Esophagus muscularis mucosa (tissue), 4 donors: Measurements from ENCODE around the gene C1orf167. TPM values are rescaled to one million over a fixed set of nuclear protein-coding genes. Genes with fewer than 3 reads are reported as not detected.
A peak's percentile ranks its signal among the peaks of the same experiment; 100 is the strongest.

Source experiments
- DNase-seq: peaks from one replicate; pipeline ENCODE4 v3.0.0-alpha.2; 2017; ENCODE audit errors: extremely low spot score
- H3K27ac ChIP-seq, 4 donors: fragments of 200-600 bp; sonication (generic); replicated peaks in 1 of 4; 1 replicate in 3 of 4; 2 replicates in 1 of 4; pipeline ENCODE4 v1.5.1; 2016 to 2019; ENCODE audit warnings: mild to moderate bottlenecking in 1 of 4
- H3K27me3 ChIP-seq, 4 donors: fragments of 200-600 bp; sonication (generic); one replicate each; pipeline versions ENCODE4 v1.5.1 to v1.6.0; 2016 to 2019
- H3K36me3 ChIP-seq, 4 donors: fragments of 200-600 bp; sonication (generic); one replicate each; pipeline ENCODE4 v1.5.1; 2016 to 2019
- H3K4me1 ChIP-seq, 4 donors: fragments of 200-600 bp; sonication (generic); one replicate each; pipeline ENCODE4 v1.5.1; 2016 to 2019
- H3K4me3 ChIP-seq, 4 donors: fragments of 200-600 bp; sonication (generic); 1 replicate in 2 of 4; 2 replicates in 2 of 4; pipeline ENCODE4 v1.5.1; 2016 to 2019; ENCODE audit warnings: mild to moderate bottlenecking in 4 of 4, moderate library complexity in 1 of 4
- H3K9me3 ChIP-seq, 4 donors: fragments of 200-600 bp; sonication (generic); 1 replicate in 3 of 4; 2 replicates in 1 of 4; pipeline ENCODE4 v1.5.1; 2016 to 2019
- EP300 ChIP-seq: sonication (generic); formaldehyde crosslinking; IDR thresholded peaks from one replicate; pipeline ENCODE4 v1.6.1; 2017; ENCODE audit warnings: antibody characterized with exemption
- POLR2A ChIP-seq: fragments of 450-650 bp; IDR thresholded peaks from one replicate; pipeline ENCODE4 v1.6.1; 2017; ENCODE audit warnings: antibody characterized with exemption, moderate library complexity, mild to moderate bottlenecking, low read depth
- POLR2AphosphoS5 ChIP-seq, 2 donors: sonication (generic); formaldehyde crosslinking; IDR thresholded peaks; one replicate each; pipeline ENCODE4 v1.6.1; 2017; ENCODE audit warnings: antibody characterized with exemption in 2 of 2
- WGBS: methylation state at CpG from one replicate; pipeline ENCODE4 v1.1.5; 2018; 5-methylcytosine and 5-hydroxymethylcytosine counted together
- intact Hi-C: fragments of 100-400 bp; cut with DNase I; formaldehyde crosslinking; loops from one replicate; pipeline ENCODE4 v1.15.1; 2023
- total RNA-seq, 4 donors: library from RNA; depleted of rRNA; stranded (reverse); fragments of >200 nt; gene quantifications; one replicate each; pipeline versions ENCODE4 v1.1.0 to v1.2.1, GENCODE V29; 2016
- TF ChIP-seq, protein P1 (sequence below), 3 experiments: fragments of 200-600 bp in 2 of 3; fragments of 450-650 bp in 1 of 3; sonication (generic) in 2 of 3; IDR thresholded peaks; one replicate each; pipeline ENCODE4 v1.5.1; 2017 to 2019; ENCODE audit warnings: antibody characterized with exemption in 3 of 3, mild to moderate bottlenecking in 2 of 3, moderate library complexity in 1 of 3

The C1orf167 gene
- total RNA-seq, 4 donors from 2014 or later = 2.3 to 4.3 TPM; not detected in 2

DNA sequence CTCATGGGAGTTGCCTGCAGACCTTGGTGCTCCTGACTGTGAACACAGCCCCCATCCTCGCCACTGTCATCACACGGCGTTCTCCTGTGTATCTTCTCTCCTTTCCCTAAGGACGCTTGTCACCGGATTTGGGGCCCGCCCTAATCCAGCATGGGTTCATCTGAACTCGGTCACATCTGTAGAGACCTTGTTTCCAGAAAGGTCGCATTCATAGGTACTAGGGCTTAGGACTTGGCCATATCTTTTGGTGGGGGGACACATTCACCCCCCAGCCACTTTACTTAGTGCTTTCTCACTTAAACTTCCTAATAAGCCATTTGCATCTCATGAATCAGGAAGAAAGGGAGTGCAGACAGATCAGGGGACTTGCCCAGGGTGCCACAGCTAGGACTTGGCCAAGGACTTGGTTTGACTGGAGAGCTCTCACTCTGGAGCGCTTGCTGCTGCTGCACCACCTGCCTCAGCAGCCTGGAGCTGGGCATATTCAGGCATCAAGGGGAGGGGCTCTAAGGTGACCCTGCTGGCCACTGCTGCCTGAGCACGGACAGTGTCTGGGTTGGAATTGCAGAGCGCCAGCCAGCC lies 75.9 kb downstream of the C1orf167 start:
- DNase-seq = no peak
- 89% methylated on average over 8 of the region's 11 CpGs for WGBS
- Histone ChIP-seq H3K27ac (no peak overlapping the region), H3K36me3 (peaks cover 81 to 99% (median 99%) of the 10 kb centered on the region in 4 donors), H3K4me1 (peaks cover 0 to 8% (median 3%) of the 10 kb centered on the region in 4 donors), H3K9me3 (no peaks in the 10 kb centered on the region), H3K4me3 (no peak overlapping the region), H3K27me3 (no peaks in the 10 kb centered on the region)
- intact Hi-C loops = loop anchor here (1.0 to 5.0 kb wide), 4 partner anchors 57 to 194 kb away; no protein-coding TSS in a partner anchor
- TF ChIP-seq POLR2AphosphoS5 (IDR thresholded peaks at IDR 0.05) (no peak), POLR2A (no peak), EP300 (no peak)
- TF ChIP-seq, protein P1, sequence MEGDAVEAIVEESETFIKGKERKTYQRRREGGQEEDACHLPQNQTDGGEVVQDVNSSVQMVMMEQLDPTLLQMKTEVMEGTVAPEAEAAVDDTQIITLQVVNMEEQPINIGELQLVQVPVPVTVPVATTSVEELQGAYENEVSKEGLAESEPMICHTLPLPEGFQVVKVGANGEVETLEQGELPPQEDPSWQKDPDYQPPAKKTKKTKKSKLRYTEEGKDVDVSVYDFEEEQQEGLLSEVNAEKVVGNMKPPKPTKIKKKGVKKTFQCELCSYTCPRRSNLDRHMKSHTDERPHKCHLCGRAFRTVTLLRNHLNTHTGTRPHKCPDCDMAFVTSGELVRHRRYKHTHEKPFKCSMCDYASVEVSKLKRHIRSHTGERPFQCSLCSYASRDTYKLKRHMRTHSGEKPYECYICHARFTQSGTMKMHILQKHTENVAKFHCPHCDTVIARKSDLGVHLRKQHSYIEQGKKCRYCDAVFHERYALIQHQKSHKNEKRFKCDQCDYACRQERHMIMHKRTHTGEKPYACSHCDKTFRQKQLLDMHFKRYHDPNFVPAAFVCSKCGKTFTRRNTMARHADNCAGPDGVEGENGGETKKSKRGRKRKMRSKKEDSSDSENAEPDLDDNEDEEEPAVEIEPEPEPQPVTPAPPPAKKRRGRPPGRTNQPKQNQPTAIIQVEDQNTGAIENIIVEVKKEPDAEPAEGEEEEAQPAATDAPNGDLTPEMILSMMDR (IDR thresholded peaks at IDR 0.05) = no peak

DNA sequence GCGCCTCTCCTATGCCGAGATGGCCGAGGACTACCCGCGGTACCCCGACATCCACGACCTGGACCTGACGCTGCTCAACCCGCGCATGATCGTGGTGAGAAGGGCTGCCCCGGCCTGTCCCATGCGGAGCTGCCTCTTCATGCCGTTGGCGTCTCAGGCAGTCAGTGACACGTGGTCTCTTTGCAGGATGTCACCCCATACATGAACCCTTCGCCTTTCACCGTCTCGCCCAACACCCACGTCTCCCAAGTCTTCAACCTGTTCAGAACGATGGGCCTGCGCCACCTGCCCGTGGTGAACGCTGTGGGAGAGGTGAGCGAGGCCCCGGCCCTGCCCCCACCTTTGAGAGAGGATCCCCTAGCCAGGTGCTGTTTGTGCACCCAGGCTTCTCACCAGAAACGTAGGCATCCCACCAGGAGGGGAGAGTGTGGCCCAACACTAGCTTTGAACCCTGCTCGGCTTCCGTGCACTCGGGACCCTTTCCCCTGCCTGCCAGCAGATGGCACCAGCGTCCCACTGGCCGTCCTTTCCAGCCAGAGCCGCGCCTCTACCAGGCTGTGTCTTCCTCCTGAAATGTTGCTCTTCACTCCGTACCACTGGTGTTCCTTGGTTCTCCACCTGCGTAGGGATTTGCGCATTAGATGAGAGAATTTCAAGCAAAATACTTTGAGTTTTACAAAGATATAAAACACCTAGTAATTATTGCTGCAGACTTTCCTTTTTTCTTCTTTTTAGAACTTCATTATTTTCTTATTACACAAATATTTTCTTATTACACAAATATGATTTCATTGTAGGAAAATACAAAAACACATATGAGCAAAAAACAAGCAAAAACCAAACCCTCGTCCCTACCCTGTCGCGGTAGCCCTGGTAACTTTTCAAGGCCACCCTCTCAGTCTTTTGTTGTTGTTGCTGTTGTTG lies 76.6 kb downstream of the C1orf167 start:
- H3K4me3 ChIP-seq = no peak overlapping the region
- no peaks in the 10 kb centered on the region for H3K9me3 ChIP-seq
- 52% methylated on average over 29 of the region's 40 CpGs for WGBS
- no peaks in the 10 kb centered on the region for H3K27me3 ChIP-seq
- no peak overlapping the region for H3K27ac ChIP-seq
- intact Hi-C loops = loop anchor here (1.0 to 5.0 kb wide), 4 partner anchors 56 to 194 kb away; no protein-coding TSS in a partner anchor
- H3K36me3 ChIP-seq = peaks cover 77 to 98% (median 97%) of the 10 kb centered on the region in 4 donors
- H3K4me1 ChIP-seq = peaks cover 0 to 8% (median 3%) of the 10 kb centered on the region in 4 donors
- no peak for DNase-seq
- TF ChIP-seq EP300 (no peak), POLR2A (no peak), POLR2AphosphoS5 (IDR thresholded peaks at IDR 0.05) (peak; percentile 31 to 64)
- TF ChIP-seq, protein P1 (IDR thresholded peaks at IDR 0.05) = peak; percentile 92 to 99 (median 98)

Other genes starting within 250 kb of the C1orf167 start
- 10 to 100 TPM in 2 of 4 donors, 1 to 10 TPM in 2; 3.1 to 12.0 (median 8.3) TPM for gene FBXO2, start 107.8 kb upstream of the C1orf167 start, total RNA-seq
- 10 to 100 TPM; 13.3 to 19.8 (median 16.1) TPM for gene FBXO44, start 107.3 kb upstream of the C1orf167 start, total RNA-seq
- gene FBXO6, start 98.0 kb upstream of the C1orf167 start, total RNA-seq = 10 to 100 TPM; 12.9 to 21.9 (median 15.2) TPM
- gene MAD2L2, start 81.0 kb upstream of the C1orf167 start, total RNA-seq = 10 to 100 TPM; 31.6 to 51.7 (median 42.4) TPM
- gene DRAXIN, start 70.5 kb upstream of the C1orf167 start, total RNA-seq = under 1 TPM in 2 of 4 donors, not detected in 2; under 0.01 to 0.06 TPM
- 10 to 100 TPM; 31.6 to 73.4 (median 45.6) TPM for gene AGTRAP, start 26.1 kb upstream of the C1orf167 start, total RNA-seq
- gene MTHFR, start 43.8 kb downstream of the C1orf167 start, total RNA-seq = 10 to 100 TPM; 23.4 to 38.6 (median 26.8) TPM
- gene CLCN6, start 44.0 kb downstream of the C1orf167 start, total RNA-seq = 10 to 100 TPM; 12.5 to 19.7 (median 15.5) TPM
- gene NPPA, start 85.6 kb downstream of the C1orf167 start, total RNA-seq = 1 to 10 TPM in 1 of 4 donors, not detected in 3; 1.7 TPM
- gene NPPB, start 96.8 kb downstream of the C1orf167 start, total RNA-seq = not detected
- gene KIAA2013, start 164.2 kb downstream of the C1orf167 start, total RNA-seq = 100 to 1,000 TPM in 2 of 4 donors, 10 to 100 TPM in 2; 77.7 to 145 (median 104) TPM
- 100 to 1,000 TPM in 1 of 4 donors, 10 to 100 TPM in 3; 67.5 to 111 (median 75.0) TPM for gene PLOD1, start 172.5 kb downstream of the C1orf167 start, total RNA-seq
- gene MFN2, start 218.3 kb downstream of the C1orf167 start, total RNA-seq = 100 to 1,000 TPM; 166 to 242 (median 191) TPM